Spleen (tissue), 7 donors: ENCODE results near the gene KCNB1.

Experiments used
- CTCF ChIP-seq, 11 experiments: fragments of 200-600 bp in 7 of 11; fragments of 450-650 bp in 4 of 11; sonication (generic) in 4 of 11; IDR thresholded peaks in 8 of 11; conservative IDR thresholded peaks in 3 of 11; 1 replicate in 7 of 11; 2 replicates in 4 of 11; pipeline versions ENCODE4 v1.4.0 to v1.8.0; 2016 to 2021; ENCODE audit warnings: antibody characterized with exemption in 11 of 11, inconsistent platforms in 4 of 11, mild to moderate bottlenecking in 1 of 11
- POLR2AphosphoS5 ChIP-seq, 3 donors: sonication (generic); formaldehyde crosslinking; IDR thresholded peaks; one replicate each; pipeline ENCODE4 v1.5.1; 2017; ENCODE audit warnings: antibody characterized with exemption in 3 of 3
- donor health status: DM: no; HTN: no; CAD: no; lungs with moderate emphysema.
- donor health status: DM: no; HTN: no; CAD: no.
- donor health status: DM: no; HTN: no; CAD: no.

GRCh38 chr20:49521356-49521755 lies 38.9 kb upstream of the KCNB1 start:
- no peak for TF ChIP-seq CTCF (IDR thresholded peaks at IDR 0.05 in 8 of 11, conservative IDR thresholded peaks at IDR 0.05 in 3 of 11)
- TF ChIP-seq POLR2AphosphoS5 (IDR thresholded peaks at IDR 0.05): no peak
